WTC11 (cell line): ENCODE measurements around the gene MIPEP. TPM values are rescaled to one million over a fixed set of nuclear protein-coding genes. Genes with fewer than 3 reads are reported as not detected.

Experiments used
- ATAC-seq: fragments of 200-7000 bp; cut with Tn5 transposase; 2 replicates; pipeline ENCODE4 v1.10.0; 2021; ENCODE audit warnings: mild to moderate bottlenecking, moderate library complexity
- CTCF ChIA-PET: fragments of 300-600 bp; sonication (Branson Sonifier 250); formaldehyde crosslinking; loops from one replicate; lab custom pipeline; 2021; ENCODE audit warnings: antibody characterized with exemption; lab: Charles Lee
- POLR2A ChIA-PET: fragments of 350-600 bp; sonication (Branson Sonifier 250); formaldehyde crosslinking; loops from one replicate; lab custom pipeline; 2021; ENCODE audit warnings: antibody characterized with exemption; lab: Charles Lee
- DNase-seq: peaks from one replicate; pipeline ENCODE4 v3.0.0; 2021; ENCODE audit warnings: low spot score
- H3K27ac Mint-ChIP-seq: 2 replicates; pipeline ENCODE4 v1.8.0; 2021; ENCODE audit warnings: mixed read lengths
- H3K27me3 Mint-ChIP-seq: 2 replicates; pipeline ENCODE4 v1.8.0; 2021; ENCODE audit warnings: low read depth, mild to moderate bottlenecking, moderate library complexity, mixed read lengths
- H3K36me3 Mint-ChIP-seq: 2 replicates; pipeline ENCODE4 v1.8.0; 2021; ENCODE audit warnings: mixed read lengths
- H3K4me1 Mint-ChIP-seq: 2 replicates; pipeline ENCODE4 v1.8.0; 2022; ENCODE audit warnings: mixed read lengths
- H3K4me3 Mint-ChIP-seq: 2 replicates; pipeline ENCODE4 v1.8.0; 2021; ENCODE audit warnings: mild to moderate bottlenecking, moderate library complexity, mixed read lengths
- H3K9me3 Mint-ChIP-seq: 2 replicates; pipeline ENCODE4 v1.8.0; 2021; ENCODE audit warnings: mixed read lengths
- ARID4B ChIP-seq: sonication (generic); formaldehyde crosslinking; IDR thresholded peaks from 2 replicates; pipeline ENCODE4 v1.8.0; 2023; ENCODE audit warnings: missing genetic modification reagents, mild to moderate bottlenecking, borderline replicate concordance
- ATF6 ChIP-seq: sonication (generic); formaldehyde crosslinking; IDR thresholded peaks from 2 replicates; pipeline ENCODE4 v1.8.1; 2023; ENCODE audit warnings: mild to moderate bottlenecking, missing genetic modification reagents
- CBFB ChIP-seq: sonication (generic); formaldehyde crosslinking; IDR thresholded peaks from 2 replicates; pipeline ENCODE4 v1.8.1; 2022; ENCODE audit warnings: mild to moderate bottlenecking, low read depth, missing genetic modification reagents
- ETV6 ChIP-seq: sonication (generic); formaldehyde crosslinking; IDR thresholded peaks from 2 replicates; pipeline ENCODE4 v1.8.1; 2022; ENCODE audit warnings: mild to moderate bottlenecking, missing genetic modification reagents
- FOXJ3 ChIP-seq: sonication (generic); formaldehyde crosslinking; IDR thresholded peaks from 2 replicates; pipeline ENCODE4 v1.9.0; 2021; ENCODE audit warnings: missing genetic modification reagents, mild to moderate bottlenecking, borderline replicate concordance
- NFYB ChIP-seq: sonication (generic); formaldehyde crosslinking; conservative IDR thresholded peaks from 2 replicates; pipeline ENCODE4 v1.8.0; 2022; ENCODE audit warnings: low read depth, missing genetic modification reagents
- NR3C1 ChIP-seq: sonication (generic); formaldehyde crosslinking; conservative IDR thresholded peaks from 2 replicates; pipeline ENCODE4 v1.8.1; 2023; ENCODE audit warnings: low read depth, mild to moderate bottlenecking, missing genetic modification reagents
- PREB ChIP-seq: sonication (generic); formaldehyde crosslinking; IDR thresholded peaks from 2 replicates; pipeline ENCODE4 v1.8.1; 2022; ENCODE audit warnings: mild to moderate bottlenecking, missing genetic modification reagents, moderate library complexity, borderline replicate concordance
- RORB ChIP-seq: fragments of 250-450 bp; sonication (Bioruptor Pico); IDR thresholded peaks from 2 replicates; pipeline ENCODE4 v1.9.0; 2021; ENCODE audit warnings: mild to moderate bottlenecking
- ZBTB21 ChIP-seq: sonication (generic); formaldehyde crosslinking; IDR thresholded peaks from 2 replicates; pipeline ENCODE4 v1.8.1; 2023; ENCODE audit warnings: mild to moderate bottlenecking, missing genetic modification reagents, borderline replicate concordance
- ZNF423 ChIP-seq: fragments of 250-450 bp; sonication (Bioruptor Pico); IDR thresholded peaks from 2 replicates; pipeline ENCODE4 v2.1.2; 2022; ENCODE audit warnings: mild to moderate bottlenecking, moderate library complexity
- ZNF512 ChIP-seq: sonication (generic); formaldehyde crosslinking; IDR thresholded peaks from 2 replicates; pipeline ENCODE4 v1.8.1; 2022; ENCODE audit warnings: missing genetic modification reagents, borderline replicate concordance
- total RNA-seq: library from RNA; stranded (reverse); gene quantifications from 3 replicates; pipeline ENCODE4 v1.2.3, GENCODE V29; 2021
- TF ChIP-seq, protein P1 (sequence below): fragments of 250-450 bp; sonication (Bioruptor Pico); conservative IDR thresholded peaks from 2 replicates; pipeline ENCODE4 v1.9.0; 2021; ENCODE audit warnings: mild to moderate bottlenecking
- TF ChIP-seq, protein P2 (sequence below): sonication (generic); formaldehyde crosslinking; IDR thresholded peaks from 2 replicates; pipeline ENCODE4 v1.8.1; 2023; ENCODE audit warnings: mild to moderate bottlenecking, missing genetic modification reagents, moderate library complexity
- TF ChIP-seq, protein P3 (sequence below): sonication (generic); formaldehyde crosslinking; IDR thresholded peaks from 2 replicates; pipeline ENCODE4 v1.8.0; 2023; ENCODE audit warnings: missing genetic modification reagents
- TF ChIP-seq, protein P4 (sequence below): fragments of 250-450 bp; sonication (Bioruptor Pico); IDR thresholded peaks from 2 replicates; pipeline ENCODE4 v1.9.0; 2021; ENCODE audit warnings: mild to moderate bottlenecking
- TF ChIP-seq, protein P5 (sequence below): fragments of 250-450 bp; sonication (Bioruptor Pico); IDR thresholded peaks from 2 replicates; pipeline ENCODE4 v1.9.0; 2021; ENCODE audit warnings: moderate library complexity, mild to moderate bottlenecking, inconsistent platforms, borderline replicate concordance
- TF ChIP-seq, protein P6 (sequence below): sonication (generic); formaldehyde crosslinking; IDR thresholded peaks from 2 replicates; pipeline ENCODE4 v1.8.1; 2022; ENCODE audit warnings: mild to moderate bottlenecking, moderate library complexity, missing genetic modification reagents

The MIPEP gene
- total RNA-seq, 1 experiment from 2014 or later, result 30.5 TPM

DNA sequence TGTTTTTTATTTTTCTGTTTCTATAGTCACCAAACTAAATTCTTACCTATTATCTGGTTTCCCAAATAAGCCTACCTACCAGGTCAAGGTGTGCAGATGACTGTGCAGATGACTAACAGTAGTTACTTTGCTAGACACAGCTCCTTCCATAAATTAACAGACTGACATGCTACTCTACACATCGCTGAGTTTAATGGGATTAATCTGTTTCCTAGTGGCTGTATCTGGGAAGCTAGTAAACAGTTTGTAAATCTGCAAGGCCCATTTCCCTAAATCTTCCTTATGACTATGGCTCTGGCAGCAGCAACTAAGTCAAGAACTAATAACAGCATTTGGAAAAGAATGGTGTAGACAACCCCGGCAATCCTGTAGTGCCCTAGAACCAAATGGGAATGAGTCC, 27.9 kb downstream of the MIPEP start:
- TF ChIP-seq ZNF512 (no peak), PREB (no peak), NFYB (CRISPR knock-in tag) (no peak), CBFB (CRISPR knock-in tag) (no peak), ZNF423 (no peak), ZBTB21 (no peak), FOXJ3 (CRISPR knock-in tag) (no peak), ETV6 (CRISPR knock-in tag) (no peak), NR3C1 (CRISPR knock-in tag) (no peak), RORB (CRISPR knock-in tag) (no peak)
- TF ChIP-seq, protein P1, sequence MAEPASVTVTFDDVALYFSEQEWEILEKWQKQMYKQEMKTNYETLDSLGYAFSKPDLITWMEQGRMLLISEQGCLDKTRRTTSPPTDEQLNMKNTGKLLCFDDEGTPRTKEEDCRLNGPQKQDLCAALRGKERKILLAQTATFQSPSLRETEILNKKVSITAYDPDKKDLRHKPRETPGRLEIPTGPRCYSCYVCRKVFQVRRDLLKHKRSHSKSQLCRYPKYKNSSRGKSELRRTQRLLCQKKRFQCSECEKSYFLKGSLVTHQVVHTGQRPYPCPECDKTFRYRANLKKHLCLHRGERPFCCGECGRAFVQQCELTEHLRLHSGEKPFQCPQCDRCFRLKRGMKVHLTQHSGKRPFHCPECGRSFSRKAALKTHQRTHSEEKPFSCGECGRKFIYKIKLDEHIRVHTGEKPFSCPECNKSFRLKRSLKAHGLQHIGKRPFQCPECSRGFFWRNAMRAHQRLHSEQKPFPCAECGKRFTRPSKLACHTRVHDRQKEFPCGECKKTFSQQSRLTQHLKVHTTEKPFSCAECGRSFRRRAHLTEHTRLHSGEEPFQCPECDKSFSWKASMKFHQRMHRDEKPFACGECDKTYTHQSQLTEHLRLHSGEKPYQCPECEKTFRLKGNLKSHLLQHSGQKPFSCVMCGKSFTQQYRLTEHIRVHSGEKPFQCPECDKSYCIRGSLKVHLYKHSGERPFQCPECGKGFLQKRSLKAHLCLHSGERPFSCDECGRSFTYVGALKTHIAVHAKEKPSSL (CRISPR knock-in tag), result no peak
- TF ChIP-seq, protein P2, sequence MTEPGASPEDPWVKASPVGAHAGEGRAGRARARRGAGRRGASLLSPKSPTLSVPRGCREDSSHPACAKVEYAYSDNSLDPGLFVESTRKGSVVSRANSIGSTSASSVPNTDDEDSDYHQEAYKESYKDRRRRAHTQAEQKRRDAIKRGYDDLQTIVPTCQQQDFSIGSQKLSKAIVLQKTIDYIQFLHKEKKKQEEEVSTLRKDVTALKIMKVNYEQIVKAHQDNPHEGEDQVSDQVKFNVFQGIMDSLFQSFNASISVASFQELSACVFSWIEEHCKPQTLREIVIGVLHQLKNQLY (CRISPR knock-in tag), result no peak
- TF ChIP-seq, protein P3, sequence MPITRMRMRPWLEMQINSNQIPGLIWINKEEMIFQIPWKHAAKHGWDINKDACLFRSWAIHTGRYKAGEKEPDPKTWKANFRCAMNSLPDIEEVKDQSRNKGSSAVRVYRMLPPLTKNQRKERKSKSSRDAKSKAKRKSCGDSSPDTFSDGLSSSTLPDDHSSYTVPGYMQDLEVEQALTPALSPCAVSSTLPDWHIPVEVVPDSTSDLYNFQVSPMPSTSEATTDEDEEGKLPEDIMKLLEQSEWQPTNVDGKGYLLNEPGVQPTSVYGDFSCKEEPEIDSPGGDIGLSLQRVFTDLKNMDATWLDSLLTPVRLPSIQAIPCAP (CRISPR knock-in tag), result no peak
- TF ChIP-seq, protein P4, sequence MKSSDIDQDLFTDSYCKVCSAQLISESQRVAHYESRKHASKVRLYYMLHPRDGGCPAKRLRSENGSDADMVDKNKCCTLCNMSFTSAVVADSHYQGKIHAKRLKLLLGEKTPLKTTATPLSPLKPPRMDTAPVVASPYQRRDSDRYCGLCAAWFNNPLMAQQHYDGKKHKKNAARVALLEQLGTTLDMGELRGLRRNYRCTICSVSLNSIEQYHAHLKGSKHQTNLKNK (CRISPR knock-in tag), result no peak
- TF ChIP-seq, protein P5, sequence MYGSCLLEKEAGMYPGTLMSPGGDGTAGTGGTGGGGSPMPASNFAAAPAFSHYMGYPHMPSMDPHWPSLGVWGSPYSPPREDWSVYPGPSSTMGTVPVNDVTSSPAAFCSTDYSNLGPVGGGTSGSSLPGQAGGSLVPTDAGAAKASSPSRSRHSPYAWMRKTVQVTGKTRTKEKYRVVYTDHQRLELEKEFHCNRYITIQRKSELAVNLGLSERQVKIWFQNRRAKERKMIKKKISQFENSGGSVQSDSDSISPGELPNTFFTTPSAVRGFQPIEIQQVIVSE (CRISPR knock-in tag), result no peak
- TF ChIP-seq, protein P6, sequence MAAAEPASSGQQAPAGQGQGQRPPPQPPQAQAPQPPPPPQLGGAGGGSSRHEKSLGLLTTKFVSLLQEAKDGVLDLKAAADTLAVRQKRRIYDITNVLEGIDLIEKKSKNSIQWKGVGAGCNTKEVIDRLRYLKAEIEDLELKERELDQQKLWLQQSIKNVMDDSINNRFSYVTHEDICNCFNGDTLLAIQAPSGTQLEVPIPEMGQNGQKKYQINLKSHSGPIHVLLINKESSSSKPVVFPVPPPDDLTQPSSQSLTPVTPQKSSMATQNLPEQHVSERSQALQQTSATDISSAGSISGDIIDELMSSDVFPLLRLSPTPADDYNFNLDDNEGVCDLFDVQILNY (CRISPR knock-in tag), result no peak
- TF ChIP-seq, all 79 proteins: peak for 0
- Mint-ChIP-seq H3K4me3 (no peak overlapping the region), H3K27ac (no peak overlapping the region), H3K27me3 (no peaks in the 10 kb centered on the region), H3K9me3 (no peaks in the 10 kb centered on the region), H3K4me1 (peaks cover 4% of the 10 kb centered on the region), H3K36me3 (no peaks in the 10 kb centered on the region)
- CTCF ChIA-PET, result interaction anchor here (2.0 kb wide), 1 partner anchor 119 kb away, joined by 5 read pairs; no protein-coding TSS in a partner anchor
- DNase-seq, result no peak
- ATAC-seq, result no peak
- POLR2A ChIA-PET, result no interaction called here

DNA sequence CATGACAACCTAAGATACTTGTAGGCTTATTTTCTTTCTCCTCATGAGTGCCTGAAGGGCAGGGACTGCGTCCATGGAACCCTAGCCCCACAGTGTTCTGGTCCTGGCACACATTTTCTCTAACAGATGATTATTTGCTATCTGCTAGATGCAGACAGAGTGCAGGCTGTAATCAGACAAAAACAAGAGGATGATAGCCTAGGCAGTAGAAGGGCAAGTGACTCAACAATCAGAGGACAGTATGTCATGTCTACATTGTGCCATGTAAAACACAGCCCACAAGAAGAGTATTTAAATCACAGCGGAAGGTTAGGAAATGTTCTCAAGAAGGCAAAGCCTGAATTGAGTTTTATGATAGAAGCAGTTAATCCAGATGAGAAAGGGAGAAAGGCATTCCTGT, 29.3 kb downstream of the MIPEP start:
- CTCF ChIA-PET, result interaction anchor here (2.0 kb wide), 1 partner anchor 118 kb away, joined by 5 read pairs; no protein-coding TSS in a partner anchor
- H3K27me3 Mint-ChIP-seq, result no peaks in the 10 kb centered on the region
- DNase-seq (no peak), ATAC-seq (no peak)
- H3K36me3 Mint-ChIP-seq, result no peaks in the 10 kb centered on the region
- H3K9me3 Mint-ChIP-seq, result no peaks in the 10 kb centered on the region
- H3K4me1 Mint-ChIP-seq, result peaks cover 8% of the 10 kb centered on the region
- POLR2A ChIA-PET, result no interaction called here
- H3K27ac Mint-ChIP-seq, result no peak overlapping the region
- TF ChIP-seq ATF6 (CRISPR knock-in tag) (no peak), ARID4B (CRISPR knock-in tag) (no peak)
- TF ChIP-seq, all 79 proteins: peak for 0
- H3K4me3 Mint-ChIP-seq, result no peak overlapping the region
